Bronchial epithelial cell (primary cell): Measurements from ENCODE around the gene NRSN2. TPM values are rescaled to one million over a fixed set of nuclear protein-coding genes. Genes with fewer than 3 reads are reported as not detected.
A peak's percentile ranks its signal among the peaks of the same experiment; 100 is the strongest.
"Not testable (repeated sequence)": the region's sequence is repeated elsewhere in the genome, so short reads cannot be mapped to it uniquely, and the experiment has no call there.

Experiments
- DNase-seq: peaks from one replicate; pipeline ENCODE4 v3.0.0-alpha.2; 2010; ENCODE audit warnings: low read depth
- FAIRE-seq: peaks from 2 replicates; lab custom pipeline; 2011; peaks lifted over from hg19 to GRCh38; lab: Jason Lieb, UNC
- H3K27me3 ChIP-seq: 2 replicates; pipeline ENCODE4 v1.5.1; 2011; ENCODE audit warnings: low read length; ENCODE audit not compliant: control insufficient read depth, insufficient read depth
- H3K36me3 ChIP-seq: 2 replicates; pipeline ENCODE4 v1.5.1; 2011; ENCODE audit warnings: low read length; ENCODE audit not compliant: control insufficient read depth, insufficient read depth
- H3K4me3 ChIP-seq: 2 replicates; pipeline ENCODE4 v1.5.1; 2011; ENCODE audit warnings: mild to moderate bottlenecking, low read depth, low read length, control low read depth
- CTCF ChIP-seq: IDR thresholded peaks from 2 replicates; pipeline ENCODE4 v1.5.1; 2011; ENCODE audit warnings: mild to moderate bottlenecking, moderate library complexity, low read length, control low read depth, inconsistent platforms; ENCODE audit not compliant: insufficient read depth, severe bottlenecking
- total RNA-seq: library from RNA; depleted of rRNA; stranded (reverse); fragments of >200 nt; gene quantifications from 2 replicates; pipeline ENCODE4 v1.2.1, GENCODE V29; 2014

Gene NRSN2
- total RNA-seq, 1 donor from 2014 or later: 2.1 TPM

GRCh38 chr20:381581-382290 lies 34.8 kb downstream of the NRSN2 start:
- peaks cover 24% of the 10 kb centered on the region for H3K36me3 ChIP-seq
- no peaks in the 10 kb centered on the region for H3K27me3 ChIP-seq
- no peak for TF ChIP-seq CTCF
- peak; percentile 38 for DNase-seq
- peak overlapping the region; percentile 91 for H3K4me3 ChIP-seq
- FAIRE-seq: no peak

- DNase-seq: peak; percentile 44
- Histone ChIP-seq H3K36me3 (peaks cover 27% of the 10 kb centered on the region), H3K27me3 (no peaks in the 10 kb centered on the region), H3K4me3 (peak overlapping the region; percentile 91)
- no peak for TF ChIP-seq CTCF
- no peak for FAIRE-seq
These were observed 35.6 kb downstream of the NRSN2 start for GRCh38 chr20:382291-383115.

- FAIRE-seq: no peak
- no peak overlapping the region for H3K4me3 ChIP-seq
- no peak for DNase-seq
- peaks cover 39% of the 10 kb centered on the region for H3K36me3 ChIP-seq
- TF ChIP-seq CTCF: no peak
- H3K27me3 ChIP-seq: no peaks in the 10 kb centered on the region
These were observed 37.0 kb downstream of the NRSN2 start for GRCh38 chr20:383889-384288.

GRCh38 chr20:384723-385122 lies 37.8 kb downstream of the NRSN2 start:
- H3K27me3 ChIP-seq: no peaks in the 10 kb centered on the region
- H3K4me3 ChIP-seq: no peak overlapping the region
- DNase-seq (no peak), FAIRE-seq (no peak)
- no peak for TF ChIP-seq CTCF
- H3K36me3 ChIP-seq: peaks cover 47% of the 10 kb centered on the region

DNA sequence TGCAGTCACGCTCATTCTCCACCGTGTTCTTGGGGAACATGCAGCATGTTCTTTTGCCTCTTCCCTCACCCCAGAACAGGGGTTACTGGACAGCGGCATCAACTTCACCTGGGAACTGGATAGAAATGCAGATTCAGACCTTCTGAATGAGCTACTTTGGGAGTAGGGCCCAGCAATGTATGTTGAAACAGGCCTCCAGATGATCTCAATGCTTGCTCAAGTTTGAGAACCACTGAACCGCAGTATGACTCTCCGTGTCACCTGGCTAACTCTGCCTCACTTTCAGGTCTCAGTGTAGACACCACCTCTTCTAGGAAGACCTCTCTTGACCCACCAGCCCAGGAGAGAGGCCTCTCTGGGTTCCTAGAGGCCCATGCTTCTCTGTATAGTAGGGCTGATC lies 38.5 kb downstream of the NRSN2 start:
- Histone ChIP-seq H3K36me3 (peaks cover 49% of the 10 kb centered on the region), H3K27me3 (no peaks in the 10 kb centered on the region), H3K4me3 (no peak overlapping the region)
- TF ChIP-seq CTCF: no peak
- DNase-seq (no peak), FAIRE-seq (no peak)

DNA sequence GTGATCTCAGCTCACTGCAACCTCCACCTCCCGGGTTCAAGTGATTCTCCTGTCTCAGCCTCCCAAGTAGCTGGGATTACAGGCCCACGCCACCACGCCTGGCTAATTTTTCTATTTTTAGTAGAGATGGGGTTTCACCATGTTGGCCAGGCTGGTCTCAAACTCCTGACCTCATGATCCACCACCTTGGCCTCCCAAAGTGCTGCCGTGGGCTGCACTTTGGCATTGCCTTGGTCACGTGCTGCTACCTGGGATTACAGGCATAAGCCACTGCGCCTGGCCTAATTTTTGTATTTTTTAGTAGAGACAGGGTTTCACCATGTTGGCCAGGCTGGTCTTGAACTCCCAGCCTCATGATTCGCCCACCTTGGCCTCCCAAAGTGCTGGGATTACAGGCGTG lies 39.7 kb downstream of the NRSN2 start:
- not testable (repeated sequence) for H3K27me3 ChIP-seq, DNase-seq, H3K4me3 ChIP-seq, FAIRE-seq
- H3K36me3 ChIP-seq: peaks cover 57% of the 10 kb centered on the region
